GM12801 (cell line): ENCODE results near the gene PREX1.

ENCODE experiments used
- CTCF ChIP-seq: IDR thresholded peaks from one replicate; pipeline ENCODE4 v1.5.1; 2011; ENCODE audit warnings: control low read depth; ENCODE audit not compliant: insufficient read length; ENCODE audit errors: extremely low read depth

Gene PREX1

GRCh38 chr20:48825566-48825920 lies 2.3 kb downstream of the PREX1 start:
- TF ChIP-seq CTCF, result no peak

- no peak for TF ChIP-seq CTCF
Measured at GRCh38 chr20:48824830-48825565, 2.8 kb downstream of the PREX1 start.

GRCh38 chr20:48823960-48824498 lies 3.8 kb downstream of the PREX1 start:
- TF ChIP-seq CTCF, result no peak

- no peak for TF ChIP-seq CTCF
Measured at GRCh38 chr20:48823476-48823875, 4.3 kb downstream of the PREX1 start.

DNA sequence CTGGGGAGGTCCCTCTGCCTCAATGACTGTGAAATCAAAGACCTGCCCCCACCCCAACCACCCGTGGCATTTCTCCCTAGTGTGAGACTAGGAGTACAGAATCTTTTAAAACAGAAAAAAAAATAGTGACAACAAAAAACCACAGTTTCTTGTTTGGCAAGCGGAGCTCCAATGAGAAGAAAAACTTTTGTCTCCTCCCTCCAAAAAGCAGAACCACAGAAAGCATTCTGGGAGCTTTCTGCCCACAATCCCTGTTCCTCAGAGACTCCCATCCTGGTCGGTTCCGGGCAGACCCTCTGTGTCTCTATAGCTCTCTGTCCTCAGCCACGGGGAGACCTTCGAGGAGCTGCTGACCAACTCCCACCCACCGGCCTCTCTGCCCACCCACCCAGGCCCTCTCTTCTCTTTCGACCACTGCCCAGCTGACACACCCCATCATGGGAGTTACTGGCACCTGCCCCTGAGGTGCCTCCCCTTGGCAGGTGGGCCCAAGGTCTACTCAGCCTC lies 4.9 kb downstream of the PREX1 start:
- no peak for TF ChIP-seq CTCF

- TF ChIP-seq CTCF, result no peak
Measured at GRCh38 chr20:48822178-48822577, 5.6 kb downstream of the PREX1 start.

GRCh38 chr20:48821261-48821920 lies 6.4 kb downstream of the PREX1 start:
- TF ChIP-seq CTCF, result no peak
